Fibroblast of skin of left biceps (primary cell): ENCODE data around the gene ANKZF1.

ENCODE experiments used
- DNase-seq, 2 experiments: peaks; one replicate each; pipeline ENCODE4 v3.0.0-alpha.2; 2013; ENCODE audit warnings: low read depth in 2 of 2

Gene ANKZF1

DNA sequence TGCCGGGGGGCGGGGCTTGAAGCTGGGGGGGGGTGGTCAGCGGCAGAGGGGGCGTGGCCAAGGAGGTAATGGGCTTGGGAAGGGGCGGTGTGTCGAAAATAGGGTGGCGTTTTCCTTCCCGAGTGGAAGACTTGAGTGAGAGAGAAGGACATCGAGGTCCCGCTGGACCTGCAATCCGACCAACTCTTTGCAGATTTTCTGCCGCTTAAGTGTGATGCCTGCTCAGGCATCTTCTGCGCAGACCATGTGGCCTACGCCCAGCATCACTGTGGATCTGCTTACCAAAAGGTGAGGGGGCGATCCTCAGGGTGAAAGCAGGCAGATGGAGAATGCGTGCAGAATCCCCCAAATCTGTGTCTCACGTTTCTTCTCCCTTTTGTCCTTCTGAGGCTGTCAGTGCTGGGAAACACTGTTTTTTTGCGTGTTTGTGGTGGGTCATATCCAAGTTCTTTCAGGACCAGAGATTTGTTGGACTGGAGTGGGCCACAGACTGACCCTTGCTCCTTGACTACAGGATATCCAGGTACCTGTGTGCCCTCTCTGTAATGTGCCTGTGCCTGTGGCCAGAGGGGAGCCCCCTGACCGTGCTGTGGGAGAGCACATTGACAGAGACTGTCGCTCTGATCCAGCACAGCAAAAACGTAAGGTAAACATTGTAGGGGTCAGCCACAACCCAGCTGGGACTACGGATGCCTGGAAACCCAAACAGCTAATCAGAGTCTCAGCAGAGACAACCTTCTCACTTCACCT is 22.3 kb upstream of the ANKZF1 start:
- no peak for DNase-seq

DNA sequence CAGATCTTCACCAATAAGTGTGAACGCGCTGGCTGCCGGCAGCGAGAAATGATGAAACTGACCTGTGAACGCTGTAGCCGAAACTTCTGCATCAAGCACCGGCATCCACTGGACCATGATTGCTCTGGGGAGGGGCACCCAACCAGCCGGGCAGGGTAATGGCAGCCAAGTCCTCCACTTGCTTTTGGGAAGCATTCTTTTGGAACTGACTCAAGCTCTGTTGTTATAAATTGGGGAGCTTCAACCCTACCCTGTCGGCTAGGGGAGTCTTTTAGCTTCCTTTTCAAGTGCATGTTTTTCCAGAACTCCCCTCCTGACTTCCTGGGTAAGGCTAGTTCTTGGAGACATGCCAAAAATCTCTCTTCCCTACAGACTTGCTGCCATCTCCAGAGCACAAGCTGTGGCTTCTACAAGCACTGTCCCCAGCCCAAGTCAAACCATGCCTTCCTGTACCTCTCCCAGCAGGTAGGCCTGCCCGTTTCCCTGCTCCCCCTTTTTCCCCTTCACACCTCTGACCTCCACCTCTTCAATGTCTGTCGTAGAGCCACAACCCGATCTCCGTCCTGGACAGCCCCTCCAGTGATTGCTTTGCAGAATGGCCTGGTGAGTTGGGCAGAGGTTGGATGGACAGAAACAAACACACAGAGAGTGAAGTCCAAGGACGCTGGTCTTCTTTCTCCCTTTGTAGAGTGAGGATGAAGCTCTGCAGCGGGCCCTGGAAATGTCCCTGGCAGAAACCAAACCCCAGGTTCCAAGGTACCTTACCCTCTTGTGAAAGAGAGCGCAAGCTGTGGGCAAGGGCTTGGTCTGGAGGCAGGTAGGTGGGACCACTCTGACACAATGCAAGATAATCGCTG is 21.5 kb upstream of the ANKZF1 start:
- no peak for DNase-seq

DNA sequence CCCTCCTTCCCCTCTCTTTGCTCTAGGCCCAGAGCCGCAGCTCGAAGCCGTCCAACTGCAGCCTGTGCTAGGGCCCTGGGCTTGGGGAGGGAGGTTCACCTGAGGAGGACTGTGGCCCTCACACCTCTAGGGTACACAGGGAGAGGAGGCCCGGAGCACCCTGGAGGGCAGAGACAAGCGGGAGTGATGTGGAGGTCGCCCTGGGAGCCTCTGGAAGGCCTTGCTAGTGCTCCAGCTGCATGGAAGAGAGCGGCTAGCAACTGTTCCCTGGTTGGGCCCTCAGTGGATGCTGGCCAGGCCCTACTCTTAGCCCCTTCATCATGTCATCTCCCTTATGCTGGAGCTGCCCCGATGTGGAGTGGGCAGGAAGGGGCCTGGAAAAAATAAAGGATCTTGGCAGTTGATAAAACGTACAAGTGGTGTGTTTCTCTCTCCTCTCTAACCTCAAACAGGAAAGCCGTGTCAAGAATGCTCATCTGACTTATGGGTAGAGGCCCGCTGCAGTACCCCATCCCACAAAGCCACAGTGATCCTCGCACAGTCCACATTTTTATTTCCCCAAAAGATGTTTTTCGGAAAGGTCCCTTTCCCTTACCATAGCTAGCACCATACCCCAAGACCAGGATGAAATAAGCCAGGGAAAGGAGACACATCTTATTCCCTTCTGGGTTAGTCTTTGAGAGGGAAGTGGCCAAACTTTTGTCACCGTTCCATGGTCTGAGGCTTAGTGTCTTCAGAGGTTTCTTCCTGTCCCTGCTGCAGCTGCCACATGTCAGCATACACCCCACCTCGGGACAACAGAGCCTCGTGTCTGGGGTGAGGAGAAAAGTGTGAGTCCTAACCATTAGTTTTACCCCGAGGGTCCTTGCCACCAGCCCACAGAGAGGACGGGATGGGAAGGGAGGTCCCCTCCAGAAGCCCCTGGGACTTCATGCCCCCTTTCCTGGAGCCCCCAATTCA is 20.1 kb upstream of the ANKZF1 start:
- DNase-seq: no peak

DNA sequence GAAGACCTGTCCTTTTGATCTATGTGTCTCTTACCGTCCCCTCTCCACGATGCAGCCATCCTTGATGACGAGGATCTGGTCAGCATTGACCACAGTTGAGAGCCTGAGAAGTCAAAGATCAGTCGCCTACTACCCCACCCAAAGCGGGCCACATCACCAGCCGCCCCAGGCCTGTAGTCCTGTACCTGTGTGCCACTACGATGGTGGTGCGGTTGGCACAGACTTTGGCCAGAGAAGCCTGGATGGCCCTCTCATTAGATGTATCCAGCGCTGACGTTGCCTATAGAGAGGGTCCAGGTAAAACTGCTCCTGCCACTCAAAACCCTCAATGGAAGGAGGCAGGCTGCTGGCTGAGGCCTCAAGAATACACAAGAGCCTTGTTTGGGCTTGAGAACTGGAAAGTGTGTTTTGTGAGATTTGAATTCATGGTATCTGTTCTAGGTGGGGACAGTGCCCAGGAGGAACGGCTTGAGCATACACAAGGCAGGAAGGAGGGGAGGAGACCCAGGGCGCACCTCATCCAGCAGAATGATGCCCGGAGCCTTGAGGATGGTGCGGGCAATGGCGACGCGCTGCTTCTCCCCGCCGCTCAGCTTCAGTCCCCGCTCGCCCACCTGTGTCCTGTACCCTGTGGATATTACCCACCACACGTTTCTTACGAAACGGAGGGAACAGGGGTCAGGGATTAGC is 19.3 kb upstream of the ANKZF1 start:
- no peak for DNase-seq

DNA sequence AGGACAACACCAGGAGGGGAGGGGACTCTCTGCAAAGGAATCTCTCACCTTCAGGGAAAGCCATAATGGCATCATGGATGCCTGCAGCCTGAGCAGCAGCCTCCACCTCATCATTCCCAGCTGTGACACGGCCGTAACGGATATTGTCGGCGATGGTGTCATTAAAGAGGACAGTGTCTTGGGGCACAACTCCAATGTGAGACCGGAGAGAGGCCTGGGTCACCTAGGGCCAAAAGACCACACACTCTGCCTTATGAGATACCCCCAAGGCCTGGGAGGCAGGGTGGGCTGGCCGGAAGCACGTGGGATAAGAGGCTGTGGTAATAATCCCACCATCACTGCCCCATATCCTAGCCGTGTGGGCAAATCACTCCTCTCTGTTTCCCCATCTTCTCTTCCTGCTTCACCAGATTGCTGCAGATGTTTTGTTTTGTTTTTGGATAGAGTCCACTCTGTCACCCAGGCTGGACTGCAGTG is 18.7 kb upstream of the ANKZF1 start:
- no peak for DNase-seq

DNA sequence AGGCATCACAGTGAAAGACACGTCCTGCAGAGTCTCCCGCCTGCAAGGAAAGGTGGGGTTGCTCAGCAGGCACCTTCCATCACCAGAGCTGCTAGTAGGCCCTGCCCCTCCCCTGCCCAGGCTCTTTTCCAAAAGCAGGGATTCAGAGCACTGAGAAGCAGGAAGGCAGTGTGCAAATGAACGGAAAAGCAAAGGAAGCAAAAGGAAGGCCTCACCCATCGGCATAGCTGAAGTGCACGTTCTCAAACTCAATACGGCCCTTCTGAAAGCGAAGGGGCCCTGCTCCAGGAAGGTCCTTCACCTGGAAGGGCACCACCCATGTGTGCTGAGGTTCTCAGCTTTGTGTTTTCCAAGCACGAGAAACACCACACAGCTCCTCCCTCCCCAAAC is 16.6 kb upstream of the ANKZF1 start:
- DNase-seq: no peak

DNA sequence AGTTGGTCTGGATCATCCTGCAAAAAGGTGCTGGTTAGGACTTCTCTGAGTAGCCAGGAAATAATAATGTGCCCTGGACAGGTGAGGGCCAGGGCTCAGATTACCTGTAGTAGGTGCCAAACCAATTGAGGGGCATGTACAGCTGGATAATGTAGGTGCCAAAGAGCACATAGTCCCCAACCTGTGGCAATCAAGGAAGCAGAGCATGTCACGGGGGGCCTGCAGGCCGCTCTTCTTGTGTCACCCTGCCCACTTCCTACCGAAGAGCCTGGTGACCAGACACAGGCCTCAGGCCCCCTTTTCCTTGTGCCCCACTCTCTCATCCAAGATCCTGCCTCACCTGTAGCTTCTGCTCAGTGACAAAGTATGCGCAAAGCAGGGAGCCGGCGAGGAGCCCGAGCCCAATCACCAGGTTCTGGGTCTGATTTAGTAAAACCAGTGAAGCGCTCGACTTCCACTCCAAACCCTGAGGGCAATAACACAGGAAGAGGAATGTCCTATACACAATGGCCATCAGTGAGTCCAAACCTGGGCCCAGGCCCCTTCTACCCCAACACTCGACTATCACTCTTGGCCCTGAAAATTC is 16.0 kb upstream of the ANKZF1 start:
- no peak for DNase-seq

DNA sequence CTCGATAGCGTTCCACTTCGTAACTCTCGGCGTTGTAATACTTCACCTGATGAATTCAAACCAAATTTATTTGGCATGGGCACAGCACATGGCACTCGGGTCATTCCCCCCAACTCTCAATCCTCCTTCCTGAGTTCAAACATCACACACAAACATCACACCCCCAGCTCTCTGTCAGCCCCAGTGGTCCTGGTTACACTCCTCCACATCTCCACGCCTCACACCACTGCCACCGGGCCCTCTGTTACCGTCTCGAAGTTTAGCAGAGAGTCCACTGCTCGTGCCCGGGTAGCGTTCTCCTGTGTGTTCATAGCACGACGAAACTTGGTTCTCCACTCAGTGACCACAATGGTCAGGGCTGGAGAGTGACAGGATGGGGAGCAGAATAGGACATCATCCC is 15.5 kb upstream of the ANKZF1 start:
- no peak for DNase-seq

DNA sequence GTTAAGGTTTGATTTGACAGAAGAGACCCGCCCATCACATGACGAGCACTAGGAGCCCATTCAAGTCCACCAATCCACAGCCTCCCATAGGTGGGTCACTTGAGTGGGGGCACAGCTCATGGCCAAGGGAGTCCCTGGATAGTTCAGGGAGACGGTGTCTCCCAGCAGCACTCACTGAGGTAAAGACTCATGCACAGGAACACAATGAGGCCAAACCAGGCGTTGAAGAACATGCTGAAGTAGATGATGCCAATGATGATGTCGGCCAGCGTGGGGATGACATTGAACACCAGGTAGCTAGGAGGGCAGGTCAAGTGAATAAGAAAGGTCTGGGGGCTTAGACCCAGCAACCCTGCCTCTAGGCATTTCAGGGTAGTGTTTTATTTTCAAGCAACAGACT is 14.8 kb upstream of the ANKZF1 start:
- DNase-seq: no peak

DNA sequence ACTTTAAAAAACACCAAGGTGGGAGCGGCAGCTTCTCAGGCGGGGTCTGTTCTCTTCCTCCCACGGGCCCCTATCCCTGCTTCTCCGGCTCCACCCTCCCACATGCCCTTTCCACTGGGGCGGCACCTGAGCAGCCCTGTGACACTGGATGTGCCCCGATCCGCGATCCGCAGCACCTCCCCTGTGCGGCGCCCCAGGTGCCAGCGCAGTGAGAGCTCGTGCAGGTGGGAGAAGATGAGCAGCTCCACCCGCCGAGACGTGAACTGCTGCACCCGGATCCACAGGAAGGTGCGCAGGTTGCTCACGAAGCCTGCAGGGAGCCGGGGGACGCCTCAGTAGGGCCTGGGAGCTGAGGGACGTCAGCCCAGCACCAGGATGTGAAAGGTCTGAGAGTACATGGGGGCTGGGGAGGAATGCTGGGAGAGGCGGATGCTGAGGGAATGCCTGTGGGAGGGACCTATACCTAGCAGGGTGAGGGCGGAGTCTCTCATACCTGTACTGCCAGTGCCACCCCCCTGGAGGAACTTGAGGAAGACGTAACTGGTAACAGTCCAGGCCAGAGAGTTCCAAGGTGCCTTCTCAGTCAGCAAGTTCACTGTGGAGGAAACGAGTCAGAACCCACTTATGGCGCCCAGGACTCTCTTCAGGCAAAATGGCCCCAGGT is 13.6 kb upstream of the ANKZF1 start:
- no peak for DNase-seq

DNA sequence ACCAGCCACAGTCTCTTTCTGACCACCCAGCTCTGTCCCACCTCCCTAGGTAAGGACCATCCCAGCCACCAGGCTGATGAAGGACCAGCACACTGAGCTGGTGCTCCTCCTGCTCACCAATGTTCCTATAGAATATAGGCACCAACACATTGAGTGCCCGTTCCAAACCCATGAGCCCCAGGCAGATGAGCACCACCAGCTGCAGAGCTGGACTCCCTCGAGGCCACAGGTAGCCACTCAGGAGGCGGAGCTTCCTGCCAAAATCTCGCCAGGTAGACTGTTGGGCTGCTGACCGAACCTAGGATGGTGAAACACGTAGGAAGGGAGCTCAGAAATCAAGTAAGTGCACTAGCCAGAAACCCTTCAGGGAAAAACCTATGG is 13.1 kb upstream of the ANKZF1 start:
- no peak for DNase-seq

DNA sequence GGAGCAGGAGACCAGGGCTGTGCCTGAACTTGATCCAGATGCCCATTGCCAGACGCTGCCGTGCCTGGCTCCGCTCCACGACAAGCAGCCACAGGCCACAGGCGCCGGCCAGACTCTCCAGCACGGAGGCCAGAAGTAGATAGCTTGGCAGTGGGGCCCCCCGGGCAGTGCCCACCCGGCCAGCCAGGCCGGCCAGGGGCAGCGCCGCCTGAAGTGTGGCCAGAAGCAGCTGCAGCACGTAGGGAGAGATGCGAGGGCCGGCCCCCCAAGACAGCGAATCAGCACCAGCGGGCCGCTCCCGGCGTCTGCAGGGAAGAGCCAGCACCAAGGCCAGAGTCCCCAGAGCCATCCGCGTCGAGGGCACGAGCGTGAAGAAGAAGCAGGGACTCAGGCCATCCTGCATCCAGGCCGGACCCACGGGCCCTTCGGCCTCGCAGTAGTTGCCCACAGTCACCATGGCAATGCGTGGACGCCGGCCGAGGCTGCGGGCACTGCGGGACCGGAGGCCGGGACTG is 11.3 kb upstream of the ANKZF1 start:
- peak in 1 of 2 experiments; percentile 24 for DNase-seq

DNA sequence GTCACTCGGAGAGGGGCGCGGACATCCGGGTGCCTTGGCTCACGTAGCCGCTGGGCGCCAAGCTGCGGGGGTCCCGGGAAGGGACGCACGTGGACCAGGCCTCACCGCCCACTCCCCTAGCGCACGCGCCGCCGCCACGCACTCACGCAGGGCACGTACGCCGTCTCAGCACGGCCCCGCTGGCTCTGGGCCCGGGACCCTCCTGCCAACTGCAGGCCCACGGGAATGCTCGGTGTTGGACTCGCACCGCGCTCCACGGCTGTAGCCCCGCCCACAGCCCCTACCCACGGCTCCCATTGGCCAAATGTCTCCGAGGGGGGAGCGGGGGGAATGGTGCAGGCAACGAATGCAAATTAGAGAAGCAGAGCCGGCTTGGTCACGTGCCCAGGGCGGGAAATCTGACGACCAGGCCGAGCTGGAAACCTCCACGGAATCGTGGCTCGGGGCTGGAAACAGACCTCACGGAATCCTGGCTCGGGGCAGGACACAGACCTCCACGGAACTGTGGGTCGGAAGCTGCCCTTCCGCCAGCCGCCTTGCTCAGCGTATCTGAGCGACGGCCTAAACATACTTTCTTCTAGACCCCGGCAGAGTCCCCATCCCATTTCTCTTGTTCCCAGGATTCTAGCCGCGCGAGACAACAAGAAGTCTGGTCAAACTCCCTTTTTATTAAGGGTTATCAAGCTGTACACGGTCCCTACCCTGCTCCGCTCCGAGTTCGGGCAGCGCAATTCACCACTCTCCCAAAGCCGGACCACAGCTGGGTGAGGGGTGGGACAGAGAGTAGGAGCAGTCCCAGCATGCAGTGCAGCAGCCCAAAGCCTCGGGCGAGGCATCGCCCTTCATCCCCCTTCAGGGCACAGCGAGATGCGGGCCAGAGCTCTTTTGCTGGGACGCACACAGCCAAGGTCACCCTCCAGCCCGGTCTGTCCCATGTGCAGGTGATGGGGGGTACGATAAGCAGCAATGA is 10.6 kb upstream of the ANKZF1 start, which contains the start of gene ABCB6:
Gene ABCB6, minus strand, starts transcription at position 227 of the 970 bp plus-strand sequence. CDS start 285 bp downstream, outside the sequence.
- DNase-seq: peak; percentile 89 to 90

DNA sequence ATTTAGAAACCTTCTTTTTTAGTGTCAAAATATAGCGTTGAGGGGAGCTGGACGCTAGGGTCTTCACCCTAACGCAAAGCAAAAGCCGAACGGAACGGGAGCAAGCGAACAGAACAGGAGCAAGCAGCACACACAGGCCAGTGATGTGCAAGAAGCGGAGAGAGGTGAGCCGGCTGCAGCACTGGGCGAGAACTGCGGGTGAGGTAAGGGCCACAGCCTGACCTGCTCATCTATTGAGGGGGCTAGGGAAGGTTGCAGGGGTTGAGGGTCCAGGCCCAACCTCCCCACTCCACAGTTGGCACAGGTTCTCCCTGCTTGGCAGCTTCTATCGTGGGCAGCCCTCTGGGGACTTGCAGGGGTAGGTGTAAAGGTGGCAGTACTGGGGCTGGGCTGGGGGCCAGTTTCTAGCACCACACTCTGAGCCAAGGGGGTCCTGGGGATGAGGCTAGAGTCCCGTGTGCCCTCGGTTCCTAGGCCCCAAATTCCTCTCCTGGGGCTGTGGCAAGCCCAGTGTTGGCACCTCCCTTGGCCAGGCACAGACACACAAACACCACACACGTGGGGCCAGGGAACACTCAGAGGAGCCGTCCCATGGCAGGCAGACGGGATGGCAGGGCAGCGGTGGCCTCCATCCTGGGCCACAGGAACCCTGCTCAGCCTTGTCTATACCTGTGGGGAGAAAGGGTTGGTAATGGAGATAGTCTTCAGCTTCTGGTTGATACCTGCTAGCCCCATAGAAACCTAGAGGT is 9.6 kb upstream of the ANKZF1 start:
- DNase-seq: no peak

DNA sequence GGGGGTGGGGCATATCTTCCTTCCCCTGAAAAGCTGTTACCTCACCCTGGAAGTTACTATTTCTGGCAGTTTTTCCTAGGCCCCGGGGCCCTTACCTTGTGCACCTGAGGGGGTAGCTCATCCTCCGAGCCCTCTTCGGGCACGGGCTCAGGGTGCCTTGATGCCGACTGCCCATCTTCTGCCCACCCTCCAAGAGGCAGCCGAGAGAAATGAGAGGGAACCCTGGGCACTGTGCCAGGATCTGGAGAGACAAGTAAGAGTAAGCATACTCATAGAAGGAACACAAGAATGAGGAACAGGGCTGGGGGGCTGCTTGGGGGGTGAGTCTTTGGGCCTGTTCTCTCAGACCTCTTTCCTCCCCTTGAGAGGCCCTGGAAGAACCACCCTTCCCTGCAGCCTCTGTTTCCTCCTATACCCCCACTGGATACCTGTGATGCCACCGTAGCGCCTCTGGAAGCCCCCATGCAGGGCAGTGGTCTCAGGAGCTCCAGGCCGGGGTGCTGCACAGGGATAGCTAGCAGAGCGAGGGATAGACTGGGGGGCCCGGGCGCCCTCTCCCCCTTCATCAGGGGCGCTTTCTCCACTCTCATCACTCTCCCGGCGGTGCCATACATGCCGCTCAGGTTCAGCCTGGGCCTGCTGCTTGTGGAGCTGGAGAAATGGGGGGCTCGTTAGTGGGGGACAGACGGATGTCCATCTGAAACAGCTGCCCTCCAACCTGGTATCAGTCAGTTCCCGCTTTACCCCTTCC is 8.8 kb upstream of the ANKZF1 start:
- DNase-seq: no peak

DNA sequence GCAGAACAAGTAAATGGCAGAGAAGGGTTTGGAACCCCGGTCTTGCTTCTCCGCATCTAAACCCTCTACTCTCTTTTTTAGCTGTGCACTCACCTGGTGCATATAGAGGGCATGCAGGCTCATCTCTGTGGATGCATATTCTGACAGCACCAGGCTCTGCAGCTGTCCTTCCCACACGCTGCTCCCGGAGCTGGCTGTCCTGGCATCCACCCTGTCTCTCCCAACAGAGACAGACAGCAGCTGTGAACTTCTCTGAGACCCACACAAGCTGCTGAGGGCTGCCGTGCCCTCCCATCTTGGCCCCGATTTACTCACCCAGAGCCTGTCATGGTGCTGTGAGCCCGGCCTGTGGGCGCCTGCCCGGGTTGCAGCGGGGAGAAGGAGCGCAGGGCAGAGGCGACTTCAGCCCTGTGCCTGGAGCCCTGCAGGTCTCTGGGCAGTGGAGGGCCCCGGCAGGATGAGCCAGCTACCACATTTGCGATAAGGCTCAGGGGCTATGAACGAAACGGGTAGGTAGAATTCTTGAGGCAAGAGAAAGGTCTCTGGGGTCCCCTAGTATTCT is 7.6 kb upstream of the ANKZF1 start:
- no peak for DNase-seq
